HG02885 (cell line): ENCODE results near the gene DIP2C.

Experiments used
- ATAC-seq: cut with Tn5 transposase; IDR thresholded peaks from one replicate; pipeline ENCODE4 v1.9.1; 2021; ENCODE audit warnings: mild to moderate bottlenecking; ENCODE audit not compliant: unreplicated experiment, poor library complexity

Gene DIP2C, protein sequence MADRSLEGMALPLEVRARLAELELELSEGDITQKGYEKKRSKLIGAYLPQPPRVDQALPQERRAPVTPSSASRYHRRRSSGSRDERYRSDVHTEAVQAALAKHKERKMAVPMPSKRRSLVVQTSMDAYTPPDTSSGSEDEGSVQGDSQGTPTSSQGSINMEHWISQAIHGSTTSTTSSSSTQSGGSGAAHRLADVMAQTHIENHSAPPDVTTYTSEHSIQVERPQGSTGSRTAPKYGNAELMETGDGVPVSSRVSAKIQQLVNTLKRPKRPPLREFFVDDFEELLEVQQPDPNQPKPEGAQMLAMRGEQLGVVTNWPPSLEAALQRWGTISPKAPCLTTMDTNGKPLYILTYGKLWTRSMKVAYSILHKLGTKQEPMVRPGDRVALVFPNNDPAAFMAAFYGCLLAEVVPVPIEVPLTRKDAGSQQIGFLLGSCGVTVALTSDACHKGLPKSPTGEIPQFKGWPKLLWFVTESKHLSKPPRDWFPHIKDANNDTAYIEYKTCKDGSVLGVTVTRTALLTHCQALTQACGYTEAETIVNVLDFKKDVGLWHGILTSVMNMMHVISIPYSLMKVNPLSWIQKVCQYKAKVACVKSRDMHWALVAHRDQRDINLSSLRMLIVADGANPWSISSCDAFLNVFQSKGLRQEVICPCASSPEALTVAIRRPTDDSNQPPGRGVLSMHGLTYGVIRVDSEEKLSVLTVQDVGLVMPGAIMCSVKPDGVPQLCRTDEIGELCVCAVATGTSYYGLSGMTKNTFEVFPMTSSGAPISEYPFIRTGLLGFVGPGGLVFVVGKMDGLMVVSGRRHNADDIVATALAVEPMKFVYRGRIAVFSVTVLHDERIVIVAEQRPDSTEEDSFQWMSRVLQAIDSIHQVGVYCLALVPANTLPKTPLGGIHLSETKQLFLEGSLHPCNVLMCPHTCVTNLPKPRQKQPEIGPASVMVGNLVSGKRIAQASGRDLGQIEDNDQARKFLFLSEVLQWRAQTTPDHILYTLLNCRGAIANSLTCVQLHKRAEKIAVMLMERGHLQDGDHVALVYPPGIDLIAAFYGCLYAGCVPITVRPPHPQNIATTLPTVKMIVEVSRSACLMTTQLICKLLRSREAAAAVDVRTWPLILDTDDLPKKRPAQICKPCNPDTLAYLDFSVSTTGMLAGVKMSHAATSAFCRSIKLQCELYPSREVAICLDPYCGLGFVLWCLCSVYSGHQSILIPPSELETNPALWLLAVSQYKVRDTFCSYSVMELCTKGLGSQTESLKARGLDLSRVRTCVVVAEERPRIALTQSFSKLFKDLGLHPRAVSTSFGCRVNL (N-terminal part only)

DNA sequence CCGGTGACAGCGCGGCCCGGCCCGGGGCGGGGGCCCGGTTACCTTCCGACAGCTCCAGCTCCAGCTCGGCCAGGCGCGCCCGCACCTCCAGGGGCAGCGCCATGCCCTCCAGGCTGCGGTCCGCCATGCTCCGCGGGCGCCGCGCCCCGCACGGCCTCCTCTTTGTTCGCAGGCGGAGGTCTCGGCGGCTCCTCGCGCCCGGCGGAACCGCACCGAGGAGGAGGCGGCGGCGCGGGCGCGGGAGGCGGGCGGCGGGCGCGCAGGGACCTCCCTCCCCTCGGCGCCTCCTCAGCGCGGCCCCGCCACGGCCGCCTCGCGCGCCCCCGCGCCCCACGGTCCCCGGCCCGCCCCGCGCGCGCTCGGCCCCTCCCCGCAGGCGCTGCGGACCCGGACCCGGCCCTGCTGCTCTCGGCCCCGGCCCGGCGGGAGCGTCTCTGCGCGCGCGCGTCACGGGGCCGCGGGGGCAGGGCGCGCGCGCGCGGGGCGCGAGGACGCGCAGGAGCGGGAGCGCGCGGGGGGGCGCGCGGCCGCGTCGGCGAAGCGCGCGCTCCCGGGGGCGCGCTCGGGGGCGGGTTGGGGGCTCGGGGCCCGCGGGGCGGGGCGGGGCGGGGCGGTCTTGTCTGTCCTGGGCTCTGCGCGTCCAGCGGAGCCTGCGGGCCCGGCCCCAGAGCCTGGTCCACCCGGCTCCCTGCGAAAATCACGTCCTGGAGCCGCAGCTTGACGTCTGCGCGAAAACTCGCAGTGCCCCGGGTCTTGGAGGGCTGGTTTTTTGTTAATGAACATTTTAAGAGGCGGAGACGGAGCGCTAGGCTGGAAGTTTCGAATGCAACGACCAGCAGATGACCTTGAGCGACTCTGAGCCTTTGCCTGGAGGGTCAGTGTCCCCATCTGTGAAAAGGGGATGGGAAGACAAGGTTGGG lies at the start of gene DIP2C:
TSS of gene DIP2C (minus strand) at position 217 of the 920 bp plus-strand sequence. CDS start at position 127, 90 bp downstream.
- ATAC-seq = no peak

DNA sequence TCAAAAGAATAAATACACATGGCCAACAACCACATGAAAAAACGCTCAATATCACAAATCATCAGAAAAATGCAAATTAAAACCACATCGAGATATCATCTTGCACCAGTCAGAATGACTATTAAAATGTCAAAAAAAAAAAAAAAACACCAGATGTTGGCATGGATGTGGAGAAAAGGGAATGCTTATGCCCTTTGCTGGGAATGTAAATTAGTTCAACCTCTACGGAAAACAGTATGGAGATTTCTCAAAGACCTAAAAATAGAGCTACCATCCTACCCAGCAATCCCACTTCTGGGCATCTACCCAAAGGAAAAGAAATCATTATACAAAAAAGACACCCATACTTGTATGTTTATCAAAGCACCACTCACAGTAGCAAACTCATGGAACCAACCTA lies 45.0 kb upstream of the DIP2C start:
- ATAC-seq = no peak

DNA sequence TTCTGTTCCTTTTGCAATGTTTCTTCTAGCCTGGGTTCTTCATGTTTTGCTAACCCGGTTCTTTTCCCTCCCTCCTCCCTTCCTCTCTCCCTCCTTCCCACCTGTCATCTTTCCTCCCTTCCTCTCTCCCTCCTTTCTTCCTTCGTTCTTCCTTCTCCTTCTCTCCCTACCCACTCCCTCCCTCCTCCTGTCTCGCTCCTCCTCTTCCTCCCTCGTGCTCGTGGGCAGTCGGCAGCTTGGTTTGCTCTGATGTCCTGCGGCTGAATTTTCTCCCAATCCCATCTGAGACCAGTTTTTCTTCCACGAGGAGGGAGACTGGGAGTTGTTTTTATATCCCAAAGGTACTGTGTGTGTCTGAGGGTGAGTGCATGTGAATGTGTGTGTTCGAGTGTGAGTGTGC lies 43.6 kb upstream of the DIP2C start:
- no peak for ATAC-seq

- no peak for ATAC-seq
These were observed 39.7 kb upstream of the DIP2C start for GRCh38 chr10:729213-729612.

GRCh38 chr10:728603-729002 lies 39.1 kb upstream of the DIP2C start:
- no peak for ATAC-seq

- ATAC-seq = no peak
These were observed 37.8 kb upstream of the DIP2C start for GRCh38 chr10:727162-727790.

DNA sequence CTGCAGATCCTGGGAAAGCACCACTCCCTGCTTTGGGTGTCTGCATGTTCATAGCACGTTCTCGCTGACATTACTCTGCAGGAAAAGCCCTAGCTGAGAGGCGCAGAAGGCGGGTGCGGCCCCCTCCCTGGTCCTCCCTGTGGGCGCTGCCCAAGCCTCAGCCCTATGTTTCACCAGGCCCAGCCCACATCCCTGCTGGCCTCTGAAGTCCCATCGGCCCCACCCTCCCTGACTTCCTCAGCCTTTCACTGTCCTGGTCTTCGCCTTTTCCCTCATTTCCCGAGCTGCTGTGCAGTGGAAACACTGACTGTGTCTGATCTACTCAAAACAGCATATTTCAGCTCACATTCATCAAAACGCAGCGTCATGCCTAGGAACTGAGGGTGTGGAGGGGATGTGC lies 36.3 kb upstream of the DIP2C start:
- ATAC-seq = no peak

DNA sequence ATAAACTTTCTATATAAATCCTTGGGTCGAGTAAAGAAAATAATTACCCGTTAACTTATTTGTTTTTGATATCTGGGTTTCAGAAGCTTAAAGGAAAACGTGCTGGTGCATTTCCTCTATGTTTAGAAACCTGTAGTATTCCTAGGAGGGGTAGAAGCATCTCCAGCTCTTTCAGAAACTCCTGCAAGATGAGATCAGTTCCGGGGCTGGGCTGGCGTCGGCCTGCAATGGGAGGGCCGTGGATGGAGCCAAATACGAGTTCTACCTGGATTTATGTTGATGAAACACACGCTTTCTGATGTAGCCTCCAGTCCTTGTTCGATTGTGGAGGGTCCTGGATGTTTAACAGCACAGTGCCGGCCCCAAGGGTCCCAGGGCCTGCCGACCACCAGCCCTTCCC lies 35.8 kb upstream of the DIP2C start:
- no peak for ATAC-seq

GRCh38 chr10:723973-724372 lies 34.5 kb upstream of the DIP2C start:
- ATAC-seq = no peak

- ATAC-seq = no peak
These were observed 33.0 kb upstream of the DIP2C start for GRCh38 chr10:722281-723060.

DNA sequence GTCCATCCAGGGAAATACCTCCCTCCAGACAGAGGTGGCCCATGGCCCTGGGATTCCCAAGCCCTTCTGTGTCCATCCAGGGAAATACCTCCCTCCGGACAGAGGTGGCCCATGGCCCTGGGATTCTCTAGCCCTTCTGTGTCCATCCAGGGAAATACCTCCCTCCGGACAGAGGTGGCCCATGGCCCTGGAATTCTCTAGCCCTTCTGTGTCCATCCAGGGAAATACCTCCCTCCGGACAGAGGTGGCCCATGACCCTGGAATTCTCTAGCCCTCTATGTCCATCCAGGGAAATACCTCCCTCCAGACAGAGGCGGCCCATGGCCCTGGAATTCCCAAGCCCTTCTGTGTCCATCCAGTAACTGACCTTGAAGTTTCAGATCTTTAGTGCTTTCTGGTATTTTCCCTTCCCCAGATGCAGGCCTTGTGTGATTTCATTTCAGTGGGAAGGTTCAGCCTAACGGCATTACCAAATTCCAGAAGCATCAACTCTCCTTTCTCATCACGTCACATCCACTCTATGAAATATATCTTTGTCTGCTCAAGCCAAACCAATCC lies 28.8 kb upstream of the DIP2C start:
- no peak for ATAC-seq

DNA sequence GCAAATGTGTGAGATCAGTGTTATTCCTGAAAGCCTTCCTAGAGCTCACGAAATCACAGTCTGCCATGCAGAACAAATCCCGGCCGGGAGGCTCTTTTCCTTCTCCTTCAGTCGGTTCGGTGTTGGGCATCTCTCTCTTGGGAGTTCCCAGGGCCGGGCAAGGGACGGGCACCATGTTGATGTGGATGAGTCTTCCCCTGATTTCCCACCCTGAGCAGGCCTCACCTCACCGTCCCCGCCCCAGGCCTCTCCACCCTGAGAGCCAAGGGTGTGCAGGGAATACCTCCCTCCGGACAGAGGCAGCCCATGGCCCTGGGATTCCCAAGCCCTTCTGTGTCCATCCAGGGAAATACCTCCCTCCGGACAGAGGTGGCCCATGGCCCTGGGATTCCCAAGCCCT lies 28.0 kb upstream of the DIP2C start:
- no peak for ATAC-seq

GRCh38 chr10:716821-717220 lies 27.4 kb upstream of the DIP2C start:
- ATAC-seq = no peak

- ATAC-seq = no peak
These were observed 24.7 kb upstream of the DIP2C start for GRCh38 chr10:714214-714613.

DNA sequence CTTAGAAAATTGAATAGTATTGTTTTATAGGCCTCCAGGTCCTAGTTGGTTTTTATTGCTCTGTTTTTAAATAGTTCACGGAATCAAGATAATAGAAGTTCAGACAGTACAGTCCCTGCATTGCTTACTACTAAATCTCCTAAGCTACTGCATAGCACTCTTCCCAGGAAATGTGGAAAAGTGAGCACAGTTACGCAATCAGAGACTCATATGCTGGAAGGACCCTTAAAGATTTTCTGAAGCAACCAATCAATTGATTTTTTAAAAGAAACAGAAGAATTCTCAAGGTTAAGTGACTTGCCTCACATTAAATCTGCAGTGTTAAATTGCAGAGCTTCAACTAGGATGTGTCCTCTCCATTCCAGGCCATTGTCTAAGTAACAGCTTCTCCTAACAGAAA lies 23.1 kb upstream of the DIP2C start:
- ATAC-seq = no peak

- no peak for ATAC-seq
These were observed 22.6 kb upstream of the DIP2C start for GRCh38 chr10:712089-712488.

DNA sequence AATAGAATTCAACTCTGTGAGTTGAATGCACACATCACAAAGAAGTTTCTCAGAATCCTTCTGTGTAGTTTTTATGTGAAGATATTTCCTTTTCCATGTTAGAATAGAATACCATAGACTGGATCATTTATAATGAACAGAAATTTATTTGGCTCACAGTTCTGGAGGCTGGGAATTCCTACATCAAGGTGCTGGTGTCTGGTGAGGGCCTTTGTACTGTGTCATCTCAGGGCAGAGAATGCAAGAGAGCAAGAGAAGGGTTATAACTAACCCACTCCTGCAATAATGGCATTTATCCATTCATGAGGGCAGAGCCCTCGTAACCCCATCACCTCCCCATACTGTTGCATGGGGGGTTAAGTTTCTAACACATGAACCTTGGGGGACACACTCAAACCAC lies 18.4 kb upstream of the DIP2C start:
- ATAC-seq = no peak

GRCh38 chr10:707456-707855 lies 18.0 kb upstream of the DIP2C start:
- ATAC-seq = no peak
